ENCODE results near the gene SH3BP5. TPM values are rescaled to one million over a fixed set of nuclear protein-coding genes. Genes with fewer than 3 reads are reported as not detected.

SH3BP5 gene
- total RNA-seq, 2 donors from 2014 or later, result 47.2 to 82.4 TPM

DNA sequence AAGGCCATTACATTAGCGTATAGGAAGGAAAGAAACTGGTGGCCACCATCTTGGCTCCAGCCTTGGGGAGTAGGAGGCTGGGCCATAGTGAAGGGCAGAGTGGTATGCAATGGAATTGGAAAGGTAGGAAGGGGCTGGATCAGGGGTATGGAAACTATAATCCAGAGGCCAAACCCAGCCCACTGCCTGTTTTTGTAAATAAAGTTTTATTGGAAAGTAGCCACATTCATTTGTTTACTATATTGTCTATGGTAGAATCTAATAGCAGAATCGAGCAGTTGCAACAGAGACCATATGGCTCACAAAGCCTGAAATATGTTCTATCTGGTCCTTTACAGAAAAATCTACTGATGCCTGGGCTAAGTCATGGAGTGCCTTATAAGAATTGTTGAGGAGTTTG lies 14.1 kb upstream of the SH3BP5 start:
- ATAC-seq (ENCODE audit: insufficient number of reproducible peaks, low FRiP score, low read depth) (no peak), DNase-seq (ENCODE audit: low spot score) (no peak)
- H3K4me1 ChIP-seq (ENCODE audit: control insufficient read depth in 1 of 2, low read depth in 2 of 2), result no peaks in the 10 kb centered on the region
- H3K27ac ChIP-seq, result no peak overlapping the region
- TF ChIP-seq, protein P1, sequence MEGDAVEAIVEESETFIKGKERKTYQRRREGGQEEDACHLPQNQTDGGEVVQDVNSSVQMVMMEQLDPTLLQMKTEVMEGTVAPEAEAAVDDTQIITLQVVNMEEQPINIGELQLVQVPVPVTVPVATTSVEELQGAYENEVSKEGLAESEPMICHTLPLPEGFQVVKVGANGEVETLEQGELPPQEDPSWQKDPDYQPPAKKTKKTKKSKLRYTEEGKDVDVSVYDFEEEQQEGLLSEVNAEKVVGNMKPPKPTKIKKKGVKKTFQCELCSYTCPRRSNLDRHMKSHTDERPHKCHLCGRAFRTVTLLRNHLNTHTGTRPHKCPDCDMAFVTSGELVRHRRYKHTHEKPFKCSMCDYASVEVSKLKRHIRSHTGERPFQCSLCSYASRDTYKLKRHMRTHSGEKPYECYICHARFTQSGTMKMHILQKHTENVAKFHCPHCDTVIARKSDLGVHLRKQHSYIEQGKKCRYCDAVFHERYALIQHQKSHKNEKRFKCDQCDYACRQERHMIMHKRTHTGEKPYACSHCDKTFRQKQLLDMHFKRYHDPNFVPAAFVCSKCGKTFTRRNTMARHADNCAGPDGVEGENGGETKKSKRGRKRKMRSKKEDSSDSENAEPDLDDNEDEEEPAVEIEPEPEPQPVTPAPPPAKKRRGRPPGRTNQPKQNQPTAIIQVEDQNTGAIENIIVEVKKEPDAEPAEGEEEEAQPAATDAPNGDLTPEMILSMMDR (IDR thresholded peaks at IDR 0.05), result no peak
- no peaks in the 10 kb centered on the region for H3K36me3 ChIP-seq
- no peaks in the 10 kb centered on the region for H3K9me3 ChIP-seq
- no peak overlapping the region for H3K4me3 ChIP-seq
- no peaks in the 10 kb centered on the region for H3K27me3 ChIP-seq (replicated peaks; ENCODE audit: insufficient read depth)

DNA sequence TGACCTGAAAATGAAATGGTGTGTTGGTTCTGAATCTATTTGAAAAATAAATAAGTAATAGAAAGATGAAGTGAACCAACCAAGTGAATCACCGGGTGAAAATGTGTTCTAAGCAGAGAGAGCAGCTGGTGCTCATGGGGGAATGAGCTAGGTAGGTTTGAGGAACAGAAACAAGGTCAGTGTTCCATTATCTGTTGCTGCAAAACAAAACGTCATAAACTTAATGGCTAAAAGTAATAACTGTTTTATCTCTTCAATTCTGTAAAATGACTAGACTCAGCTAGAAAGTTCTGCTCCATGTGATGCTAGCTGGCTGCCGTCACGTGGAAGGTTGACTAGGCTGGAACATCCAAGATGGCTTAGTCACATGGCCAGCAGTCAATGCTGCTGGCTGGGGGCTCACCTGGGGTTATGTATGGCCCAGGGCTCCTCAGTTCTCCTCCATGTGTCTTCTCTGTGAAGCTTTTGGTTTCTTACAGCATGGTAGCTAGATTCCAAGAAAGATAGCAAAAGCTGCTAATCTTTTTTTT lies 13.3 kb upstream of the SH3BP5 start:
- TF ChIP-seq, protein P1 (IDR thresholded peaks at IDR 0.05), result no peak
- H3K4me1 ChIP-seq (ENCODE audit: control insufficient read depth in 1 of 2, low read depth in 2 of 2), result no peaks in the 10 kb centered on the region
- H3K9me3 ChIP-seq, result no peaks in the 10 kb centered on the region
- H3K36me3 ChIP-seq, result no peaks in the 10 kb centered on the region
- no peak overlapping the region for H3K4me3 ChIP-seq
- no peaks in the 10 kb centered on the region for H3K27me3 ChIP-seq (replicated peaks; ENCODE audit: insufficient read depth)
- no peak overlapping the region for H3K27ac ChIP-seq
- ATAC-seq (ENCODE audit: insufficient number of reproducible peaks, low FRiP score, low read depth), result no peak
- DNase-seq (ENCODE audit: low spot score), result no peak

DNA sequence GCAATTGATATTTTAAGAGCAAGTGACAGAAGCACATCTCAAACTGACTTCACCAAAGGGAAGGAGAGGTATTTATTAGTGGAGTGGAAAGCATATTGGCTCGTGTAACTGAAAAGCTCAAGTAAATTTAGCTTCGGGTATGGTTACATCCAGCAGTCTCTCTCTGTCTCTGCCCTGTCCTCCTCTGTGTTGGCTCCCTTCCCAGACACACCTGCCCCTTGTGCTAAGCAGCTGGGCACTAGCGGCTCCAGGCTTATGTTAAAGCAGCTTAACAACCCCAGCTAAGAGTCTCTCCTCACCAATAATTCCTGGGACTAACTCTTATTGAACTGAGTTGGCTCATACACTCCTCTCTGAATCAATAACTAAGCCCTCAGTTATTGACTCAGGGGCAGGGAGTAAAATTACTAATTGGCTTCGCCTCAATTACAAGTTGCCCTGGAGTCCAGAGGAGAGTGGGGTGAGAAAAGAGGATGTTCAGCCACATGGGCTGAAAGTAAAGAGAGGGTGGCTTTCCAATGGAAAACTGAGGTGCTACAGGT lies 12.8 kb upstream of the SH3BP5 start:
- Histone ChIP-seq H3K4me1 (ENCODE audit: control insufficient read depth in 1 of 2, low read depth in 2 of 2) (no peaks in the 10 kb centered on the region), H3K9me3 (no peaks in the 10 kb centered on the region), H3K27me3 (replicated peaks; ENCODE audit: insufficient read depth) (no peaks in the 10 kb centered on the region), H3K36me3 (no peaks in the 10 kb centered on the region), H3K4me3 (no peak overlapping the region), H3K27ac (no peak overlapping the region)
- TF ChIP-seq, protein P1 (IDR thresholded peaks at IDR 0.05), result no peak
- ATAC-seq (ENCODE audit: insufficient number of reproducible peaks, low FRiP score, low read depth) (no peak), DNase-seq (ENCODE audit: low spot score) (no peak)

DNA sequence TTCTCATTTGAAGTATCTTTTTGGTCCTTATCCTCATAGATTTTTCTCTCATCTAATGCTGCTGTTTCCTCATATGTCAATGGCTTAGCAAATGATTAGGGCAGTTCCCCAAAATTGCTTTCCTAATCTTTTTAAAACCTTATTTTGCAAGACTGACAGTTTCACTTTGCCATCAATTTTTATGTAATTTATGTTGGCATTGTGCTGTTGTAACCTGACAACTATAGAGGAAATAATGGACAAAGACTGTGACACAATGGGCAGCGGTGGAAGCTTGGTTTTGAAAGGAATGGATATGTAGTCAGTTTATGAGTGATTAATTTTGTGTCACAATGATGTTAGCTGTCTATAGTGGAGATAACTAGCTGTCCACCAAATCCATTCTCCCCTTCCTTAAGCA lies 10.6 kb upstream of the SH3BP5 start:
- no peaks in the 10 kb centered on the region for H3K4me1 ChIP-seq (ENCODE audit: control insufficient read depth in 1 of 2, low read depth in 2 of 2)
- TF ChIP-seq, protein P1 (IDR thresholded peaks at IDR 0.05), result no peak
- no peak overlapping the region for H3K4me3 ChIP-seq
- DNase-seq (ENCODE audit: low spot score), result no peak
- H3K27ac ChIP-seq, result no peak overlapping the region
- no peak for ATAC-seq (ENCODE audit: insufficient number of reproducible peaks, low FRiP score, low read depth)
- no peaks in the 10 kb centered on the region for H3K27me3 ChIP-seq (replicated peaks; ENCODE audit: insufficient read depth)
- H3K9me3 ChIP-seq, result no peaks in the 10 kb centered on the region
- no peaks in the 10 kb centered on the region for H3K36me3 ChIP-seq

DNA sequence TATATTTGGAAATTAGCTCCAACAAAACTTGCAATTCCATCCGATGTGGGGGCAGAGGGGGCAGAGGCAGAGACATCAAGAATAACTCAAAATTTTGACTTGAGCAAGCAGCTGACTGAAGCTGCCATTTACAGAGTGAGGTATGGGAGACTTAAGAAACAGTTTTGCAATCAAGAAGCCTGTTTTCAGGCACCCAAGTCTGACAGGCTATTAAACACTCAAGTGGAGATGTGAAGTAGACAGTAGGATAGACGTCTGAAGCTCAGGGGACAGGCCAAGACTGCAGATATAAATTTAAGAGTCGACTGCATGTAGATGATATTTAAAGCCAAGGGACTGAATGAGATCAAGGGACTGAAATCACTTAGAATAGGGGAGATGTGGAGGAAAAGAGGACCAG lies 9.9 kb upstream of the SH3BP5 start:
- Histone ChIP-seq H3K27ac (no peak overlapping the region), H3K9me3 (no peaks in the 10 kb centered on the region), H3K4me1 (ENCODE audit: control insufficient read depth in 1 of 2, low read depth in 2 of 2) (no peaks in the 10 kb centered on the region), H3K27me3 (replicated peaks; ENCODE audit: insufficient read depth) (no peaks in the 10 kb centered on the region), H3K4me3 (no peak overlapping the region), H3K36me3 (no peaks in the 10 kb centered on the region)
- TF ChIP-seq, protein P1 (IDR thresholded peaks at IDR 0.05), result no peak
- ATAC-seq (ENCODE audit: insufficient number of reproducible peaks, low FRiP score, low read depth) (no peak), DNase-seq (ENCODE audit: low spot score) (no peak)
